ENCODE results near the gene LCP1.

The LCP1 gene

DNA sequence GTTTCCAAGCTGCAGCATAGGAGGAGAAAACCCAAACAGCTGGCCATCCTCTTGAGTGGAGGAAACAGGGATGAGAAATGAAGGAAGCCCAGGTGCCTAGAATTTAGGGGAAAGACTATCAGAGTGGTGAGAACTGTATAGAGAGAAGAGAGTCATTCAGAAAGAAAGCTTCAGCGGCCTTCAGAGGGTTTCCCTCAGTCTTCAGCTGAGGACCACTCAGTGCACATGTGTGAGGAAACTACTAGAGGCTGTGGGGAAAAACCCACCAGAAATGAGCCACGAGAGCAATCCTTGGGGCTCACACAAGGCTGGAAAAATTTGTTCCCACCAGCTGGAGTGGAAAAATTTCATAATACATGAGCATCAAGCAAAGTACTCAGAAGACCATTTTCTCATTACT lies 41.9 kb downstream of the LCP1 start:
- no peak for TF ChIP-seq EZH2 (IDR thresholded peaks at IDR 0.05; ENCODE audit: borderline replicate concordance, low read depth, low read length, severe bottlenecking)
- TF ChIP-seq, protein P1, sequence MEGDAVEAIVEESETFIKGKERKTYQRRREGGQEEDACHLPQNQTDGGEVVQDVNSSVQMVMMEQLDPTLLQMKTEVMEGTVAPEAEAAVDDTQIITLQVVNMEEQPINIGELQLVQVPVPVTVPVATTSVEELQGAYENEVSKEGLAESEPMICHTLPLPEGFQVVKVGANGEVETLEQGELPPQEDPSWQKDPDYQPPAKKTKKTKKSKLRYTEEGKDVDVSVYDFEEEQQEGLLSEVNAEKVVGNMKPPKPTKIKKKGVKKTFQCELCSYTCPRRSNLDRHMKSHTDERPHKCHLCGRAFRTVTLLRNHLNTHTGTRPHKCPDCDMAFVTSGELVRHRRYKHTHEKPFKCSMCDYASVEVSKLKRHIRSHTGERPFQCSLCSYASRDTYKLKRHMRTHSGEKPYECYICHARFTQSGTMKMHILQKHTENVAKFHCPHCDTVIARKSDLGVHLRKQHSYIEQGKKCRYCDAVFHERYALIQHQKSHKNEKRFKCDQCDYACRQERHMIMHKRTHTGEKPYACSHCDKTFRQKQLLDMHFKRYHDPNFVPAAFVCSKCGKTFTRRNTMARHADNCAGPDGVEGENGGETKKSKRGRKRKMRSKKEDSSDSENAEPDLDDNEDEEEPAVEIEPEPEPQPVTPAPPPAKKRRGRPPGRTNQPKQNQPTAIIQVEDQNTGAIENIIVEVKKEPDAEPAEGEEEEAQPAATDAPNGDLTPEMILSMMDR (IDR thresholded peaks at IDR 0.05; ENCODE audit: borderline replicate concordance, extremely low read depth, low read length, poor library complexity, severe bottlenecking), result no peak
- no peak for DNase-seq
- Histone ChIP-seq H4K20me1 (ENCODE audit: insufficient read depth, low read length) (0 out of 2 replicates have a peak, but pooled peaks cover 6% of the 10 kb centered on the region), H3K4me1 (ENCODE audit: insufficient read depth, low read length) (no peaks in the 10 kb centered on the region), H3K9ac (ENCODE audit: low read depth, low read length) (no peak overlapping the region), H3K4me3 (ENCODE audit: low read depth in 1 of 2, low read length in 2 of 2) (no peak overlapping the region), H3K4me2 (ENCODE audit: insufficient read depth, low read length) (no peak overlapping the region), H3K27ac (ENCODE audit: low read length) (no peak overlapping the region), H3K36me3 (ENCODE audit: insufficient read depth, low read length) (peaks cover 100% of the 10 kb centered on the region), H3K79me2 (ENCODE audit: insufficient read depth, low read length) (peaks cover 15% of the 10 kb centered on the region; the same call in 1 of the 2 replicates), H2AFZ (ENCODE audit: low read depth, low read length) (no peak overlapping the region), H3K9me3 (ENCODE audit: insufficient read depth, low read length, severe bottlenecking) (no peaks in the 10 kb centered on the region), H3K27me3 (ENCODE audit: insufficient read depth, low read length, poor library complexity) (no peaks in the 10 kb centered on the region)
- ATAC-seq (ENCODE audit: insufficient read depth, low read depth), result no peak

DNA sequence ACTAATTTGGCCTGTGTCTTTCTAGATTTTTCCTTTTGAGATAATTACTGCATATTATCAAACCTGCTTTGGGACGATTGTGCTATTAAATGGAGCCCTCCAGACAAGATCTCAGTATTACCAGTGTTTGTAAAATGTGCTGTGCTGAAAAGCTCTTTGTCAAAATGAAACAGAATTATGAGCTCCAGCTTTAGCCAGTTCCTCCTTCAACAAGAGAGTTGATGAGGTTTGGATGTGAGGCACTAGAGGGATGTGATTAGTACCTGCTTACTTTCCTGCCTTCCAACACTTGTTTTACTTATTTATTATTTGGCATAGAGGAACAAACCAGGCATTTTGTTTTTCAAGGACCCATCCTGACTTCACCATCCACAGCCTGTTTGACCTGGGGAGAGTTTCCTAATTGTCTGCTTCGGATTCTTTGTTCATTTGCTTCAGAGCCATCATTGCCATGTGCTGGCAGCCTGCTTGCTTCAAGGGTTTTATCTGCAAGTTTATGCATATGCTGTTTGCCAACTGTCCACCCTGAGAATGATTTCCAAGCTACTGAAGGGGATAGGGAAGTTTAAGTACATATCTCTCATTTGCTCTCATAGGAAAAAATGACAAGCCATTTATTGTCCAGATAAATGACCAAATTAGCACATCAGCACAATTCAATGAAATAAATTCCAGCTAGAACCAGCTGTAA lies 44.2 kb downstream of the LCP1 start:
- H3K27ac ChIP-seq (ENCODE audit: low read length), result no peak overlapping the region
- H3K79me2 ChIP-seq (ENCODE audit: insufficient read depth, low read length), result peaks cover 15% of the 10 kb centered on the region; the same call in 1 of the 2 replicates
- H3K9ac ChIP-seq (ENCODE audit: low read depth, low read length), result no peak overlapping the region
- no peak for TF ChIP-seq EZH2 (IDR thresholded peaks at IDR 0.05; ENCODE audit: borderline replicate concordance, low read depth, low read length, severe bottlenecking)
- TF ChIP-seq, protein P1 (IDR thresholded peaks at IDR 0.05; ENCODE audit: borderline replicate concordance, extremely low read depth, low read length, poor library complexity, severe bottlenecking), result no peak
- H3K4me2 ChIP-seq (ENCODE audit: insufficient read depth, low read length), result no peak overlapping the region
- H3K27me3 ChIP-seq (ENCODE audit: insufficient read depth, low read length, poor library complexity), result no peaks in the 10 kb centered on the region
- 0 out of 2 replicates have a peak, but pooled peaks cover 3% of the 10 kb centered on the region for H4K20me1 ChIP-seq (ENCODE audit: insufficient read depth, low read length)
- H3K4me3 ChIP-seq (ENCODE audit: low read depth in 1 of 2, low read length in 2 of 2), result no peak overlapping the region
- ATAC-seq (ENCODE audit: insufficient read depth, low read depth) (no peak), DNase-seq (no peak)
- H2AFZ ChIP-seq (ENCODE audit: low read depth, low read length), result no peak overlapping the region
- peaks cover 99% of the 10 kb centered on the region for H3K36me3 ChIP-seq (ENCODE audit: insufficient read depth, low read length)
- H3K9me3 ChIP-seq (ENCODE audit: insufficient read depth, low read length, severe bottlenecking), result no peaks in the 10 kb centered on the region
- no peaks in the 10 kb centered on the region for H3K4me1 ChIP-seq (ENCODE audit: insufficient read depth, low read length)

DNA sequence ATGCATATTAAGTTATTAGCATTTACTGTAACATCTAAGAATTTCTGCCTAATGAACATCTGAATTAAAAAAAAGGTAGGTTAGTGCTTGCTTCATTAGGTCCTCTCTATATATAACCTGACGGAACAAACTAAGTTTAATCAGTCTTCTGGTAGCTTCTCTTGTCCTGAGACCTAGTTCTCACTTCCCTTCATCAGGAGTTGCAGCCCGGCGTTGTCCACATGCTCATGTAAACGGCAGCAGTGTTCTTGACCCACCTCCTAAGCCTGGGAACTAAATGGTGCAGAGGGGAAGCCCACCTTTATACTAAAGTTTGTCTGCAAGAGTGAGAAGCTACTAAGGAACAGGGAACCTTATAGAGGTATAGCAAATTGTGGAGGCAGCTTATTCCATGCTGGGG lies 45.3 kb downstream of the LCP1 start:
- no peaks in the 10 kb centered on the region for H3K27me3 ChIP-seq (ENCODE audit: insufficient read depth, low read length, poor library complexity)
- ATAC-seq (ENCODE audit: insufficient read depth, low read depth) (no peak), DNase-seq (no peak)
- no peak overlapping the region for H3K4me3 ChIP-seq (ENCODE audit: low read depth in 1 of 2, low read length in 2 of 2)
- H3K27ac ChIP-seq (ENCODE audit: low read length), result no peak overlapping the region
- H3K79me2 ChIP-seq (ENCODE audit: insufficient read depth, low read length), result 0 out of 2 replicates have a peak, but pooled peaks cover 11% of the 10 kb centered on the region
- H3K4me2 ChIP-seq (ENCODE audit: insufficient read depth, low read length), result no peak overlapping the region
- no peak overlapping the region for H3K9ac ChIP-seq (ENCODE audit: low read depth, low read length)
- H3K4me1 ChIP-seq (ENCODE audit: insufficient read depth, low read length), result no peaks in the 10 kb centered on the region
- H2AFZ ChIP-seq (ENCODE audit: low read depth, low read length), result no peak overlapping the region
- TF ChIP-seq, protein P1 (IDR thresholded peaks at IDR 0.05; ENCODE audit: borderline replicate concordance, extremely low read depth, low read length, poor library complexity, severe bottlenecking), result no peak
- no peak for TF ChIP-seq EZH2 (IDR thresholded peaks at IDR 0.05; ENCODE audit: borderline replicate concordance, low read depth, low read length, severe bottlenecking)
- peaks cover 99% of the 10 kb centered on the region for H3K36me3 ChIP-seq (ENCODE audit: insufficient read depth, low read length)
- 0 out of 2 replicates have a peak, but pooled peaks cover 3% of the 10 kb centered on the region for H4K20me1 ChIP-seq (ENCODE audit: insufficient read depth, low read length)
- H3K9me3 ChIP-seq (ENCODE audit: insufficient read depth, low read length, severe bottlenecking), result no peaks in the 10 kb centered on the region

All from DND-41 (cell line).